ENCODE data around the gene GLI3.

Gene GLI3

GRCh38 chr7:42236976-42237810 is at the start of gene GLI3:
TSS of gene GLI3 (minus strand) at chr7:42237209. CDS start at chr7:42223253, 13,956 bp downstream.
- no peak for DNase-seq

GRCh38 chr7:42285383-42285824 is 48.4 kb upstream of the GLI3 start:
- DNase-seq: no peak

GRCh38 chr7:42283553-42283952 is 46.5 kb upstream of the GLI3 start:
- no peak for DNase-seq

DNA sequence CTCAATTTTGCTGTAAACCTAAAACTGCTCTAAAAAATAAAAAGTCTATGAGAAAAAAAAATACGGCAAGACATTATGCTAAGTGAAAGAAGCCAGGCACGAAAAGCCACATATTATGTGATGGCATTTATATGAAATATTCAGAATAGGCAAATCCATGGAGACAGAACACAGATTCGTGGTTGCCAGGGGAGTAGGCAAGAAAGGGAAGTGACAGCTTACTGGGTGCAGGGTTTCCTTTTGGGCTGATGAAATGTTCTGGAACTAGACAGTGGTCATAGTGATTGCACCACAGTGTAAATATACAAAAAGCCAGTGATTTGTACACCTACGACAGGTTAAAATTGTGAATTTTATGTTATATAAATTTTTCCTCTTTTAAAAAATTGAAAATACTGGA is 41.3 kb upstream of the GLI3 start:
- DNase-seq: no peak

DNA sequence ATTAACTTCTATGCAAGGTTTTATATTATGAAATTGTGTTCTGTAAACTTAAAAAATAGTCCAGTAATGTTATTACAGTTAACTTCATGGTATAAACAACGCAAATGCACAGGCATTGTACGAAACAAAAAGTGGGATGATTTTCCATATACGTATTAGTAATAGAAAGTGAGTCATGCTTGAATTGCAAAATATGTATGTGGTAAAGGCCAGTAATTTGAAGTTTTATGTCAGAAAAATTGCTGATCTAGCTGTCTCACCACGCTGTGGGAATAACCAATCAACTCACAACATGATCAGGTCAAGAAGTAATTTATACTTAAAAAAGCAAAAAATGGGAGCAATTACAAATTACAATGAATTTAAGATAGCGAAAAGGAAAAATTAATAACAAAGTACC is 37.0 kb upstream of the GLI3 start:
- DNase-seq: no peak

GRCh38 chr7:42272793-42273665 is 36.0 kb upstream of the GLI3 start:
- no peak for DNase-seq

- DNase-seq: no peak
These were observed 32.2 kb upstream of the GLI3 start for GRCh38 chr7:42269161-42269560.

- no peak for DNase-seq
These were observed 27.7 kb upstream of the GLI3 start for GRCh38 chr7:42264702-42265101.

DNA sequence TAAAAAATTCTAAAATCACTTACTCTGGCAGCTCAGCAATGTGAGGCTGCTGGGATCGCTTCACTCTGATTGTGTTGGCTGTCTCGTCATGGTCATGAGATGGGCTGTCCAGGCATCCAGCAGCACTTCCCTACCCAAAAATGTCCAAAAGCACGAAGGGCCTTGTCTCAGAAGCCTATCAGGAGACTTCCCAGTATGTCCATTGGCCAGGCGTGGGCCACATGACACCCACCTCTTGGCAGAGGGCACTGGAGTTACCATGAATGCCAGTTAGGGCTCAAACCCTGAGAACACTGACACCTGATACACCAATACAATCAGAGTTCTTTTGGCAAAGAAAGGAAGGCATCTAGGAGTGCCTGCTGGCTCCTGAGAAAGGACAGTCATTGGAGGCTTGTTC is 27.0 kb upstream of the GLI3 start:
- DNase-seq: no peak

DNA sequence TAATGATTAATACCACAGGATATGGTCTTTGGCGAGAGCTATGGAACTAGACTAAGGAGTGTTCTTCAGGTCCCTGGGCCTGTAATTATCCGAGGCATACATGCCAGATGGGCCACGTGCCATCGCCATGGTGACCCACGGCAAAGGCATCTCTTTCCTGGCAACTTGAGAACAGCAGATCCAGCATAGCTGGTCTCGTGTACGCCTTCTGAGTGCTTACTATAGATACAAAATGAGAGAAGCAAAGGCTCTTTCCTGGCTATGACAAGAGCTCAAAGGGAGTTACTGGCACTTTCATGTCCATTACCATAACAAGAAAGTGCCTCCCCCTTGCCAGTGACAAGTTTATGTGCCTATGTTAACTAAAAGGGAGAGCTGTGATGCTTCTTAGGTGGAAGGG is 26.0 kb upstream of the GLI3 start:
- no peak for DNase-seq

GRCh38 chr7:42254217-42254616 is 17.2 kb upstream of the GLI3 start:
- no peak for DNase-seq

GRCh38 chr7:42253316-42253715 is 16.3 kb upstream of the GLI3 start:
- DNase-seq: no peak

DNA sequence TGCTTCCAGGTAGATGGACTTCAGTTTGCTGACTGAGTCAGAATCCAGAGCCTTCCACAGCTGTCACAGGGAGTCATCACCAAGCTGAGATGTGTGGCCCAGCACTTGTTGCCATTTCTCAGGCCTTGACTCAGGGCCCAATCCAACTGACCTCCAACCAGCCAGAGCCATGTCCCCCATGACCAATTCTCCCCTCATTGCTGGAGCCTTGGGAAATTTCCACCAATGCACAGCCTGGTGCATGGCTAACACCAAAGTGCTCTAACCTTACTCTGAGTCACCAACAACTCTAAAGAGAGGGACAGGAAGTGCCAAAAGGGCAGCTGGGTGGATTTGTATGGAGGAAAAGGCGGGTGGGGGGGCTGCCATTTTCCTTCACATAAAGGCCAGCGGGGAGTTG is 13.4 kb upstream of the GLI3 start:
- DNase-seq: no peak

DNA sequence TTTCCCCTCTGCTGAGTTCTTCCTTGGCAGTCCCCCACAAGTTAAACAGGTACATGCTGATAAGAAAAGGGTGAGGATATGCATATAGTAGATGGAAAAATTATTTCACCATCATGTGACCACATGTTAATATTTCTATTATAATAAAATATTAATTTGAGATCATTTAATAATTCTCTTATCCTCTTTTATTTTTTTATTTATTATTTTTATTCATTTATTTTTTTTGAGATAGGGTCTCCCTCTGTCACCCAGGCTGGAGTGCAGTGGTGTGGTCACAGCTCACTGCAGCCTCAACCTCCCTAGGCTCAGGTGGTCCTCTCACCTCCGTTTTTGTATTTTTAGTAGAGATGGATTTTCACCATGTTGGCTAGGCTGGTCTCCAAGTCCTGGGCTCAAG is 11.6 kb upstream of the GLI3 start:
- no peak for DNase-seq

GRCh38 chr7:42247301-42247700 is 10.3 kb upstream of the GLI3 start:
- no peak for DNase-seq

DNA sequence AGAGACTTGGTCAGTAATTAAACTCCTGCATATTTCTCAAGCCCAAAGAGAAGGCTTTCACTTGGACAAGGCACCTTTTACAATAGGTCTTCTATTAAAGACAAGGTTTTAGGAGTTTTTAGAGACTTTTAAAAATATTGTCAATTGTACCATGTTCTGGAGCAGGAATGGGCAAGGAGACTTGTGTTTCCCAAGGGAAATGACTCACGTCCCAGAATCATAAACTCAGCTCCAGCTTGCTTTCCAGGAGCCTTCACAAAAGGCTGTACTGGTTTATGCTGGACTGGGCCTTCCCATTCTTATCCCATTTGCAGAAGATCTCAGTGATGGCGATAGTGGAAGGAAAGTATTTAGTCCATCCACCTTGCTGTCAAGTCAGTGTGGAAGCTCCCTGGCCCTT is 7.8 kb upstream of the GLI3 start:
- no peak for DNase-seq

- DNase-seq: no peak
These were observed 5.4 kb upstream of the GLI3 start for GRCh38 chr7:42242381-42242780.

- no peak for DNase-seq
These were observed 4.4 kb upstream of the GLI3 start for GRCh38 chr7:42241424-42241823.

DNA sequence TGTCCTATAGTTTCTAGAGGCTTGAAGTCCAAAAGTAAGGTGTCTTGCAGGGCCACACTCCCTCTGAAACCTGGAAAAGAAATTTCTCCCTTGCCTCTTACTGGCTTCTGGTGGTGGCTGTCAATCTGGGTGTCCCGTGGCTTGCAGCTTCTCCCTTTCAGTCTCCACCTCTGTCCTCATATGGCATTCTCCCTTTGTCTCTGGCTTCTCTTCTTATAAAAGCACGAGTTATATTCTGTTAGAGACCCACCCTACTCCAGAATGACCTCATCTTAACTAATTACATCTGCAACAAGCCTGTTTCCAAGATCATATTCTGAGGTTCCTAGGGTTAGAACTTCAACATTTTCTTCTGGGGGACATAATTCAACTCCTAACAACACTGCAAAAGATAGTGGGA is 3.4 kb upstream of the GLI3 start:
- DNase-seq: no peak

GRCh38 chr7:42238709-42239366 is 1.8 kb upstream of the GLI3 start:
- DNase-seq: no peak

- no peak for DNase-seq
These were observed 967 bp upstream of the GLI3 start for GRCh38 chr7:42237811-42238541.

GRCh38 chr7:42236266-42236975 is 588 bp downstream of the GLI3 start:
- no peak for DNase-seq

All from cortex of kidney (tissue), 1 donor.